Measurements from ENCODE around the gene SNRNP35. TPM values are rescaled to one million over a fixed set of nuclear protein-coding genes. Genes with fewer than 3 reads are reported as not detected.

SNRNP35 gene
- total RNA-seq, 2 donors from 2014 or later: 27.8 to 73.9 TPM

- TF ChIP-seq CTCF (IDR thresholded peaks at IDR 0.05): no peak
- peaks cover 27% of the 10 kb centered on the region for H3K36me3 ChIP-seq
- peaks cover 11 to 41% of the 10 kb centered on the region in 2 donors for H3K4me1 ChIP-seq (ENCODE audit: control insufficient read depth in 1 of 2, low read depth in 2 of 2)
- no peak overlapping the region for H3K27ac ChIP-seq
- ATAC-seq (ENCODE audit: insufficient number of reproducible peaks, low FRiP score, low read depth): no peak
- H3K9me3 ChIP-seq: no peaks in the 10 kb centered on the region
- no peak overlapping the region for H3K4me3 ChIP-seq
- DNase-seq (ENCODE audit: low spot score): no peak
- H3K27me3 ChIP-seq (replicated peaks; ENCODE audit: insufficient read depth): no peaks in the 10 kb centered on the region
Measured at GRCh38 chr12:123472438-123472849, 14.5 kb downstream of the SNRNP35 start.

- peak overlapping the region; percentile 59 to 81 for H3K27ac ChIP-seq
- DNase-seq (ENCODE audit: low spot score) (no peak), ATAC-seq (ENCODE audit: insufficient number of reproducible peaks, low FRiP score, low read depth) (no peak)
- no peak overlapping the region for H3K4me3 ChIP-seq
- H3K4me1 ChIP-seq (ENCODE audit: control insufficient read depth in 1 of 2, low read depth in 2 of 2): peaks cover 26 to 55% of the 10 kb centered on the region in 2 donors
- no peaks in the 10 kb centered on the region for H3K27me3 ChIP-seq (replicated peaks; ENCODE audit: insufficient read depth)
- no peaks in the 10 kb centered on the region for H3K9me3 ChIP-seq
- peaks cover 27% of the 10 kb centered on the region for H3K36me3 ChIP-seq
- TF ChIP-seq CTCF (IDR thresholded peaks at IDR 0.05): no peak
Measured at GRCh38 chr12:123474485-123475245, 16.7 kb downstream of the SNRNP35 start.

- Histone ChIP-seq H3K27me3 (replicated peaks; ENCODE audit: insufficient read depth) (no peaks in the 10 kb centered on the region), H3K4me3 (no peak overlapping the region), H3K36me3 (peaks cover 27% of the 10 kb centered on the region), H3K4me1 (ENCODE audit: control insufficient read depth in 1 of 2, low read depth in 2 of 2) (peaks cover 27 to 61% of the 10 kb centered on the region in 2 donors), H3K27ac (peak overlapping the region; percentile 59 to 81), H3K9me3 (no peaks in the 10 kb centered on the region)
- no peak for TF ChIP-seq CTCF (IDR thresholded peaks at IDR 0.05)
- DNase-seq (ENCODE audit: low spot score) (no peak), ATAC-seq (ENCODE audit: insufficient number of reproducible peaks, low FRiP score, low read depth) (no peak)
Measured at GRCh38 chr12:123475246-123475703, 17.3 kb downstream of the SNRNP35 start.

GRCh38 chr12:123478069-123478468 lies 20.1 kb downstream of the SNRNP35 start:
- Histone ChIP-seq H3K27ac (peak overlapping the region; percentile 96 to 98), H3K36me3 (peaks cover 5% of the 10 kb centered on the region), H3K27me3 (replicated peaks; ENCODE audit: insufficient read depth) (no peaks in the 10 kb centered on the region), H3K4me3 (peak overlapping the region; percentile 62), H3K9me3 (no peaks in the 10 kb centered on the region), H3K4me1 (ENCODE audit: control insufficient read depth in 1 of 2, low read depth in 2 of 2) (peaks cover 31 to 79% of the 10 kb centered on the region in 2 donors)
- ATAC-seq (ENCODE audit: insufficient number of reproducible peaks, low FRiP score, low read depth): no peak
- DNase-seq (ENCODE audit: low spot score): no peak
- no peak for TF ChIP-seq CTCF (IDR thresholded peaks at IDR 0.05)

GRCh38 chr12:123478762-123479161 lies 20.8 kb downstream of the SNRNP35 start:
- peaks cover 4% of the 10 kb centered on the region for H3K36me3 ChIP-seq

More at GRCh38 chr12:123478762-123479161, 20.8 kb downstream of the SNRNP35 start:
- Histone ChIP-seq H3K9me3 (no peaks in the 10 kb centered on the region), H3K27ac (peak overlapping the region; percentile 96 to 98), H3K27me3 (replicated peaks; ENCODE audit: insufficient read depth) (no peaks in the 10 kb centered on the region), H3K4me3 (peak overlapping the region; percentile 62), H3K4me1 (ENCODE audit: control insufficient read depth in 1 of 2, low read depth in 2 of 2) (peaks cover 31 to 76% of the 10 kb centered on the region in 2 donors)
- DNase-seq (ENCODE audit: low spot score): peak; percentile 75
- ATAC-seq (ENCODE audit: insufficient number of reproducible peaks, low FRiP score, low read depth): peak; percentile 90
- no peak for TF ChIP-seq CTCF (IDR thresholded peaks at IDR 0.05)
